ENCODE results near the gene DLAT.

GRCh38 chr11:112005422-112006094, 19.6 kb upstream of the DLAT start:
- TF ChIP-seq CTCF (IDR thresholded peaks at IDR 0.05): no peak
- TF ChIP-seq POLR2A (IDR thresholded peaks at IDR 0.05): no peak
- no peak for TF ChIP-seq POLR2AphosphoS5 (IDR thresholded peaks at IDR 0.05; ENCODE audit: insufficient read depth in 1 of 2, low read depth in 1 of 2)

Measured in vagina (tissue), 2 donors.